C4-2B (cell line): ENCODE data around the gene PPP1R14C.

Source experiments
- H3K27ac ChIP-seq: fragments of 450-650 bp; 2 replicates; pipeline ENCODE4 v1.5.1; 2017
- ZFX ChIP-seq: fragments of 450-650 bp; IDR thresholded peaks from 2 replicates; pipeline ENCODE4 v1.6.1; 2017
- TF ChIP-seq, protein P1 (sequence below): fragments of 450-650 bp; conservative IDR thresholded peaks from 2 replicates; pipeline ENCODE4 v1.5.1; 2017; ENCODE audit warnings: mild to moderate bottlenecking

The PPP1R14C gene

DNA sequence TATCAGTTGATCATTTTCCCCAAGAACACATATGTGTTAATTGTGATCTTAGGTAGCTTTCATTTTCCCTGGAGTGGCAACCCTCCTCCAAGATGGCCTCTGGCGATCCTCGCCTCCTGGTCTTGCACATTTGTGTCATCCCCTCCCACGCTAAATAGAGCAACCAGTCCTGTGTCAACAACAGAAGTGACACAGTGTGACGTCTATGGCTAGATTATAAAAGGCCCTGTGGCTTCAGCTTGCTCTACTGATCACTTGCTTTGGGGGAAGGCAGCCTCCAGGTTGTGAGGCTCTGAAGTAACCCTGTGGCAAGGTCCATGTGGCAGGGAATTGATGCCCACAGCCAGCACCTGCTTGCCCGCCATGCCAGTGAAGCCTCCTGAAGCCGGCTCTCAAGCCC, 30.6 kb upstream of the PPP1R14C start:
- H3K27ac ChIP-seq: no peak overlapping the region

DNA sequence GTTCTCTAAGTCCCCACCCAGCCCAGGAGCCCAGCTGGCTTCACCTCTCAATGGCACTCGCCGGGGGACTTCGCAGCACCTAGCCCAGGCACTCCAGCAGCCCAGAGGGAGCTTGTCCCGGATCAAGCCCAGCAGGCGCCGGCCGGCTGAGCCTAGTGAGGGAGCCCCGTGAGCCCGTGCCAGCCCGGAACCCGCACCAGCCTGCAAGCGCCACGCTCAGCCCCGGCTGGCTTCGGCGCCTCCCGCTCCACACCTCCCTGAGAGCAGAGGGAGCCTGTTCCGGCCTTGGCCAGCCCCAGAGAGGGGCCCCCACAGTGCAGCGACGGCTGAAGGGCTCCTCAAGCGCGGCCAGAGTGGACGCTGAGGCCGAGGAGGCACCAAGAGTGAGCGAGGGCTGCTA, 27.1 kb upstream of the PPP1R14C start:
- no peak overlapping the region for H3K27ac ChIP-seq
- no peak for TF ChIP-seq ZFX
- TF ChIP-seq, protein P1, sequence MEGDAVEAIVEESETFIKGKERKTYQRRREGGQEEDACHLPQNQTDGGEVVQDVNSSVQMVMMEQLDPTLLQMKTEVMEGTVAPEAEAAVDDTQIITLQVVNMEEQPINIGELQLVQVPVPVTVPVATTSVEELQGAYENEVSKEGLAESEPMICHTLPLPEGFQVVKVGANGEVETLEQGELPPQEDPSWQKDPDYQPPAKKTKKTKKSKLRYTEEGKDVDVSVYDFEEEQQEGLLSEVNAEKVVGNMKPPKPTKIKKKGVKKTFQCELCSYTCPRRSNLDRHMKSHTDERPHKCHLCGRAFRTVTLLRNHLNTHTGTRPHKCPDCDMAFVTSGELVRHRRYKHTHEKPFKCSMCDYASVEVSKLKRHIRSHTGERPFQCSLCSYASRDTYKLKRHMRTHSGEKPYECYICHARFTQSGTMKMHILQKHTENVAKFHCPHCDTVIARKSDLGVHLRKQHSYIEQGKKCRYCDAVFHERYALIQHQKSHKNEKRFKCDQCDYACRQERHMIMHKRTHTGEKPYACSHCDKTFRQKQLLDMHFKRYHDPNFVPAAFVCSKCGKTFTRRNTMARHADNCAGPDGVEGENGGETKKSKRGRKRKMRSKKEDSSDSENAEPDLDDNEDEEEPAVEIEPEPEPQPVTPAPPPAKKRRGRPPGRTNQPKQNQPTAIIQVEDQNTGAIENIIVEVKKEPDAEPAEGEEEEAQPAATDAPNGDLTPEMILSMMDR: no peak

More for the DNA sequence above, 30.6 kb upstream of the PPP1R14C start:
- TF ChIP-seq ZFX: no peak
- TF ChIP-seq, protein P1: no peak

DNA sequence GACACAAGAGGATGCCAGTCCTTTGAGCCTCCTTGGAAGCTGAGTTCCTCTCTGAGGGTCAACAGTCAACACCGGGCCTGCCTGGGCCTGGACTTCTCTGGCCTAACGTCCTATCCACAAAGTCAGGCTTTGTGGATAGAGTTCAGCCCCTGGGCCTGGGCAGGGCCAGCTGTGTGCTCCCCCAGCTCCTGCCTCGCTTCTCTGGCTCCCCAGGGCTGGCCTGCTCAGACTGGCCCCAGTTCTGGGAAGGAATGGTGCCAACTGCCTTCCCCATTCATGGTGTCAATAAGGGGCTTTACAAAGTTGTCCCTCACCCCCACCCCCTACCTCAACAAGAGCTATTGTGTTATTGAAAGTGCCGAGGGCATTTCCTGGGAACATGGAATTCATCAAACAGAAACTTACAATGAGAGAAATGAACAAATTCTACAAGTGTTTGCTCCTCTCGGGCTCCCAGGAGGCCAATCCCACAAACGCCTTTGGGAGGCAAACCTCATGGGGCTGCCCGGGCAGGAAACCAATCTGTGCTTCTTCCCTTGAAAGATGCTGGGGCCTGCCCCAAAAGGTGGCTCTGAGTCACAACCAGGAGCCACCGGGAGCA, 26.5 kb upstream of the PPP1R14C start:
- H3K27ac ChIP-seq: no peak overlapping the region

DNA sequence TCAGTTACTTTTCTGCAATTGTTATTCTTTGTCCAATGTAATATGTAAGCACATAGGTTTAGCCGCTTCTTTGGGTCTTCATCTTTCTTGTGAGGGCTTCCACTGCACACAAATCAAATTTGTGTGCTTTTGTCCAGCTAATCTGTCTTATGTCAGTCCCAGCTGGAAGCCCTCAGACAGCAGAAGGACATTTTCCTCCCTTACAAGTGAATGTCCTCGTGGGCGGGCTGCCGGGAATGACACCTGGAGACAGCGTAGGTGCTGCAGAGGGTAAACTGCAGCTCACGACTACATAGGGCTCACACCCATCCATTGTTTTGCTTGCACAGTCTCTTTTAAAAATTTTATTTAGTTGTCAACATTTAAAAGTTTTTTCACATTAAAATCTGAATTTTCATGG, 24.6 kb upstream of the PPP1R14C start:
- no peak overlapping the region for H3K27ac ChIP-seq
- TF ChIP-seq, protein P1: no peak
- no peak for TF ChIP-seq ZFX

More for the DNA sequence above, 26.5 kb upstream of the PPP1R14C start:
- TF ChIP-seq ZFX: no peak
- TF ChIP-seq, protein P1: no peak

DNA sequence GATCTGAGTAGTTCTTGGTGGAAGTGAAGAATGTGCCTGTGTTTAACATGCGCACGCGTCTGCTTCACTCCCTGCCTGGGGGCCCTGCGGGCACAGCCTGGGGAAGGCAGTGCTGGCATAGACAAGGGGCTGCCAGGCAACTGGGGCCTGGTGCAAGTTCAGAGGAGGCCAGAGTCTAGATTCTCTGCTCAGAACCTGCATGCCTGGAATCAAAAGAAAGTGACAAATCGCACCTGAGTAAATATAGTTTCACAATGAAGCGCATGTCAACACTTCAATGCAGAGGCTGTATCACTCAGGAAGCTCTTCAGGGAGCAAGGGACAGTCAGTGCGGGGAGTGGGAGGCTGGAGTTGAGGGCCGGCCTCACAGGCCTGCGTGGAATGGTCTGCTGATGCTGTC, 24.2 kb upstream of the PPP1R14C start:
- TF ChIP-seq, protein P1: no peak
- no peak for TF ChIP-seq ZFX
- no peak overlapping the region for H3K27ac ChIP-seq

DNA sequence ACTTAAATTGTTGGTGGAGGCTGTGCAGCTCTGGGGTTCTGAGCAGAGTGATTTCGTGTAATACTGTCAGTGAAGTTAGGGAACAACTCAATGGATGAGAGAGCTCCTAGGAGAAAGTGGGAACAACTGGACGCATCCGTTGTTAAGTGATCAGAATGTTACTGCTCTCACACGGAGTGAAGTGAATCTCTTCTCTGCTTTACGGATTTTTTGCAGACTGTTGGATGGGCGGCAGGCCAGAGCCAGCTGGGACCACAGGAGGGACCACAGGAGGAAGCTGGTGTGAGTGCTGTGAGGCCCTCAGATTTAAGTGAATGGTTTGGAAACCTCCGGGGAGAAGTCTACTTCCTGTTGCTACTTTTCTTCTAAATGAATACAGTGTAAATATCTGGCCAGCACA, 23.7 kb upstream of the PPP1R14C start:
- no peak overlapping the region for H3K27ac ChIP-seq
- TF ChIP-seq ZFX: no peak
- TF ChIP-seq, protein P1: no peak

DNA sequence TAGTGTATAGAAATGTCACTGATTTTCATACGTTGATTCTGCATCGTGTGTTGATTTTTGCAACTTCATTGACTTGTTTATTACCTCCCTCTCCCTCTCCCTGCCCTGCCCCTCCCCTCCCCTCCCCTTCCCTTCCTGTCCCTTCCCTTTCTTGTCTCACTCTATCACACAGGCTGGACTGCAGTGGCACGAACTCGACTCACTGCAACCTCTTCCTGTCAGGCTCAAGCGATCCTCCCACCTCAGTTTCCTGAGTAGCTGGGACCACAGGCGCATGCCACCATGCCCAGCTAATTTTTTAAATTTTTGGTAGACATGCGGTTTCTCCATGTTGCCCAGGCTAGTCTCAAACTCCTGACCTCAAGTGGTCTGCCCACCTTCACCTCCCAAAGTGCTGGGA, 19.2 kb upstream of the PPP1R14C start:
- TF ChIP-seq ZFX: no peak
- TF ChIP-seq, protein P1: no peak
- H3K27ac ChIP-seq: no peak overlapping the region
